ENCODE data around the gene MAP4K5. TPM values are rescaled to one million over a fixed set of nuclear protein-coding genes. Genes with fewer than 3 reads are reported as not detected.
A peak's percentile ranks its signal among the peaks of the same experiment; 100 is the strongest.

MAP4K5 gene
- total and polyA plus RNA-seq, 2 of the 4 experiments (the other 2 are of a cell fraction): 33.1 to 46.1 TPM

- POLR2A ChIA-PET (ENCODE audit: unreplicated experiment): interaction anchor here (0.5 kb wide), 1 partner anchor 96 kb away, joined by 7 read pairs; no protein-coding TSS in a partner anchor
- Histone ChIP-seq H3K18ac (ENCODE audit: low read depth, low read length) (peak overlapping the region; percentile 90), H3K9ac (ENCODE audit: low read depth, low read length) (no peak overlapping the region), H3K14ac (replicated peaks; ENCODE audit: low read depth, low read length) (peak overlapping the region; percentile 1; the same call in 1 of the 2 replicates), H2AK9ac (replicated peaks; ENCODE audit: low read depth, low read length, poor library complexity) (no peak overlapping the region), H2BK120ac (ENCODE audit: low read depth, low read length) (peak overlapping the region; percentile 87), H2AFZ (replicated peaks; ENCODE audit: low read length, poor library complexity) (no peak overlapping the region), H3K4me2 (ENCODE audit: low read depth, low read length) (peak overlapping the region; percentile 79), H3K27me3 (ENCODE audit: control insufficient read depth, insufficient read depth, low read length) (no peaks in the 10 kb centered on the region), H3K4ac (ENCODE audit: low read depth, low read length) (peak overlapping the region; percentile 74), H4K91ac (ENCODE audit: insufficient read depth, low read depth, low read length) (peak overlapping the region; percentile 62; the same call in 1 of the 2 replicates), H4K5ac (ENCODE audit: low read depth, low read length) (peak overlapping the region; percentile 55; the same call in 1 of the 2 replicates), H3K79me1 (ENCODE audit: low read depth in 1 of 2, low read length in 2 of 2) (no peaks in the 10 kb centered on the region; a peak in 1 of 4 replicates), H4K8ac (ENCODE audit: low read depth in 2 of 2, low read length in 2 of 2) (peak overlapping the region in 1 of 2 experiments; percentile 74; a peak in 2 of 4 replicates), H3K23ac (ENCODE audit: low read depth, low read length) (peak overlapping the region; percentile 6; the same call in 1 of the 2 replicates), H3K27ac (ENCODE audit: insufficient read depth, low read length) (peak overlapping the region; percentile 90; the same call in 1 of the 2 replicates), H3K56ac (ENCODE audit: extremely low read depth, insufficient read depth, low read length) (peak overlapping the region; percentile 56; the same call in 1 of the 2 replicates), H2BK5ac (ENCODE audit: low read depth, low read length, poor library complexity, severe bottlenecking) (peak overlapping the region; percentile 91), H4K20me1 (ENCODE audit: insufficient read depth, low read length) (peaks cover 3% of the 10 kb centered on the region; the same call in 1 of the 2 replicates), H3K4me3 (ENCODE audit: insufficient read depth, low read depth, low read length) (no peak overlapping the region), H2AK5ac (ENCODE audit: low read depth, low read length) (peak overlapping the region; percentile 76; the same call in 1 of the 2 replicates), H2BK15ac (ENCODE audit: low read depth, low read length) (no peak overlapping the region; the same call in 2 of the 3 replicates), H3K36me3 (ENCODE audit: control insufficient read depth, insufficient read depth, low read length) (no peaks in the 10 kb centered on the region), H3K9me3 (ENCODE audit: control insufficient read depth, insufficient read depth, low read length) (no peaks in the 10 kb centered on the region), H3K4me1 (ENCODE audit: control insufficient read depth, insufficient read depth, low read length) (peaks cover 20% of the 10 kb centered on the region), H3K9me1 (ENCODE audit: insufficient read depth, low read length) (peaks cover 15% of the 10 kb centered on the region), H2BK20ac (ENCODE audit: low read depth, low read length) (peak overlapping the region; percentile 83; the same call in 1 of the 2 replicates)
- intact Hi-C loops (cut with micrococcal nuclease) (no loop called here), dilution Hi-C loops (cut with HindIII; ENCODE audit: low sequenced_read_pairs, unreplicated experiment) (no loop called here), in situ Hi-C loops (cut with MboI; ENCODE audit: low sequenced_read_pairs) (no loop called here)
- CTCF ChIA-PET: interaction anchor here (1.0 to 1.5 kb wide), 2 partner anchors 27 to 58 kb away, joined by 3 to 4 read pairs; no protein-coding TSS in a partner anchor
- TF ChIP-seq RFX5 (IDR thresholded peaks at IDR 0.05; ENCODE audit: low read depth, low read length): no peak
- no peak for TF ChIP-seq BHLHE40 (IDR thresholded peaks at IDR 0.05; ENCODE audit: low read depth, low read length)
- no peak for TF ChIP-seq MAFK (IDR thresholded peaks at IDR 0.05; ENCODE audit: low read depth, low read length)
- TF ChIP-seq CTCF (conservative IDR thresholded peaks at IDR 0.05; ENCODE audit: low read depth, low read length): no peak
- no peak for TF ChIP-seq POLR2A (IDR thresholded peaks at IDR 0.05; ENCODE audit: low read depth, low read length)
- no peak for TF ChIP-seq CHD1 (IDR thresholded peaks at IDR 0.05; ENCODE audit: low read depth, low read length)
- no peak for TF ChIP-seq MAZ (IDR thresholded peaks at IDR 0.05; ENCODE audit: borderline replicate concordance, low read depth, low read length)
- peak; percentile 64 for ATAC-seq (ENCODE audit: low read depth)
- peak; percentile 56 for DNase-seq
- WGBS, 2 experiments (ENCODE audit: extremely low coverage in 2 of 2, insufficient read length in 1 of 2): no CpG with 5 or more reads among the region's 1 CpG
- BruUV-seq (replicated peaks): no TSS peak
Observed at GRCh38 chr14:50402965-50403364, 129.4 kb downstream of the MAP4K5 start.

All from IMR-90 (cell line).